Body of pancreas (tissue), 4 donors: ENCODE measurements around the gene DMRTB1. TPM values are rescaled to one million over a fixed set of nuclear protein-coding genes. Genes with fewer than 3 reads are reported as not detected.

Experiments
- ATAC-seq: fragments of 150-250 bp; one replicate; pipeline ENCODE4 v1.9.1; 2016
- DNase-seq, 4 donors: peaks; one replicate each; pipeline ENCODE4 v3.0.0-alpha.2; 2019
- H3K27ac ChIP-seq, 4 donors: fragments of 200-600 bp; sonication (generic); 1 replicate in 3 of 4; 2 replicates in 1 of 4; pipeline versions ENCODE4 v1.5.1 to v1.6.1; 2016 to 2019; ENCODE audit warnings: mild to moderate bottlenecking in 1 of 4, mixed read lengths in 1 of 4, moderate library complexity in 1 of 4
- H3K27me3 ChIP-seq, 2 donors: fragments of 200-600 bp; sonication (generic); one replicate each; pipeline ENCODE4 v1.6.0; 2016; ENCODE audit warnings: mild to moderate bottlenecking in 1 of 2
- H3K36me3 ChIP-seq, 2 donors: fragments of 200-600 bp; sonication (generic); replicated peaks in 1 of 2; 2 replicates each; pipeline ENCODE4 v1.5.1; 2016; ENCODE audit warnings: low read depth in 2 of 2; ENCODE audit not compliant: insufficient read depth in 1 of 2
- H3K4me1 ChIP-seq: fragments of 200-600 bp; sonication (generic); one replicate; pipeline ENCODE4 v1.6.0; 2016
- H3K4me3 ChIP-seq, 2 donors: fragments of 200-600 bp; sonication (generic); 1 replicate in 1 of 2; 2 replicates in 1 of 2; pipeline ENCODE4 v1.5.1; 2016 to 2019
- H3K9me3 ChIP-seq, 3 donors: fragments of 200-600 bp; sonication (generic); 1 replicate in 2 of 3; 2 replicates in 1 of 3; pipeline ENCODE4 v1.5.1; 2016
- CTCF ChIP-seq, 7 experiments: fragments of 450-650 bp in 4 of 7; fragments of 200-600 bp in 3 of 7; sonication (generic) in 3 of 7; IDR thresholded peaks; one replicate each; pipeline ENCODE4 v1.5.1; 2016 to 2019; ENCODE audit warnings: antibody characterized with exemption in 7 of 7
- POLR2A ChIP-seq, 3 donors: fragments of 450-650 bp; IDR thresholded peaks; one replicate each; pipeline ENCODE4 v1.6.1; 2016; ENCODE audit warnings: antibody characterized with exemption in 3 of 3, mild to moderate bottlenecking in 2 of 3
- WGBS, 2 donors: methylation state at CpG; one replicate each; pipeline ENCODE4 v1.1.5; 2017; 5-methylcytosine and 5-hydroxymethylcytosine counted together
- intact Hi-C: fragments of 100-400 bp; cut with DNase I; formaldehyde crosslinking; loops from one replicate; pipeline ENCODE4 v1.15.1; 2023
- total RNA-seq, 2 donors: library from RNA; depleted of rRNA; stranded (reverse); fragments of >200 nt; gene quantifications; one replicate each; pipeline ENCODE4 v1.1.0, GENCODE V29; 2016

DMRTB1 gene
- total RNA-seq, 2 donors from 2014 or later, result not detected

GRCh38 chr1:53485478-53486394, 26.5 kb downstream of the DMRTB1 start:
- H3K36me3 ChIP-seq, result no peaks in the 10 kb centered on the region
- H3K4me3 ChIP-seq, result no peak overlapping the region
- H3K4me1 ChIP-seq, result peaks cover 3% of the 10 kb centered on the region
- peak; percentile 72 to 84 (median 76) for DNase-seq
- no peaks in the 10 kb centered on the region for H3K9me3 ChIP-seq
- intact Hi-C loops, result no loop called here
- H3K27me3 ChIP-seq, result peaks cover 0 to 13% of the 10 kb centered on the region in 2 donors
- no peak overlapping the region for H3K27ac ChIP-seq
- WGBS, 2 donors, result 16 to 18% methylated on average over 12 to 27 of the region's 27 CpGs
- no peak for TF ChIP-seq POLR2A (IDR thresholded peaks at IDR 0.05)
- TF ChIP-seq CTCF (IDR thresholded peaks at IDR 0.05), result peak; percentile 75 to 90 (median 83)
- ATAC-seq, result peak; percentile 83

- no peak for ATAC-seq
- intact Hi-C loops, result no loop called here
- Histone ChIP-seq H3K4me1 (peaks cover 3% of the 10 kb centered on the region), H3K36me3 (no peaks in the 10 kb centered on the region), H3K27ac (no peak overlapping the region), H3K9me3 (no peaks in the 10 kb centered on the region), H3K27me3 (peaks cover 0 to 13% of the 10 kb centered on the region in 2 donors), H3K4me3 (no peak overlapping the region)
- DNase-seq, result no peak
- TF ChIP-seq CTCF (IDR thresholded peaks at IDR 0.05), result no peak
- TF ChIP-seq POLR2A (IDR thresholded peaks at IDR 0.05), result no peak
- 50 to 55% methylated on average over 9 of the region's 9 CpGs for WGBS, 2 donors
Measured at GRCh38 chr1:53486395-53487026, 27.3 kb downstream of the DMRTB1 start.

- H3K36me3 ChIP-seq, result no peaks in the 10 kb centered on the region
- TF ChIP-seq CTCF (IDR thresholded peaks at IDR 0.05) (no peak), POLR2A (IDR thresholded peaks at IDR 0.05) (no peak)
- ATAC-seq (no peak), DNase-seq (no peak)
- H3K27me3 ChIP-seq, result peaks cover 0 to 13% of the 10 kb centered on the region in 2 donors
- H3K4me1 ChIP-seq, result peaks cover 3% of the 10 kb centered on the region
- no peaks in the 10 kb centered on the region for H3K9me3 ChIP-seq
- no peak overlapping the region for H3K4me3 ChIP-seq
- H3K27ac ChIP-seq, result no peak overlapping the region
- intact Hi-C loops, result no loop called here
- WGBS, 2 donors, result 31 to 49% methylated on average over 3 of the region's 3 CpGs
Measured at GRCh38 chr1:53490351-53490750, 31.2 kb downstream of the DMRTB1 start.

- ATAC-seq (no peak), DNase-seq (no peak)
- no peaks in the 10 kb centered on the region for H3K36me3 ChIP-seq
- TF ChIP-seq CTCF (IDR thresholded peaks at IDR 0.05), result no peak
- TF ChIP-seq POLR2A (IDR thresholded peaks at IDR 0.05), result no peak
- no peaks in the 10 kb centered on the region for H3K27me3 ChIP-seq
- H3K4me3 ChIP-seq, result no peak overlapping the region
- no peaks in the 10 kb centered on the region for H3K4me1 ChIP-seq
- no peak overlapping the region for H3K27ac ChIP-seq
- intact Hi-C loops, result no loop called here
- H3K9me3 ChIP-seq, result no peaks in the 10 kb centered on the region
- WGBS, 2 donors, result 87 to 96% methylated on average over 5 to 8 of the region's 8 CpGs
Measured at GRCh38 chr1:53495633-53496345, 36.6 kb downstream of the DMRTB1 start.
